HepG2 (cell line): Measurements from ENCODE around the gene MLLT10. TPM values are rescaled to one million over a fixed set of nuclear protein-coding genes. Genes with fewer than 3 reads are reported as not detected.

Experiments
- CBFB ChIP-seq: sonication (generic); formaldehyde crosslinking; IDR thresholded peaks from 2 replicates; pipeline ENCODE4 v1.4.0; 2020; ENCODE audit warnings: missing genetic modification reagents
- CREM ChIP-seq, 2 experiments: sonication (generic) in 1 of 2; formaldehyde crosslinking in 1 of 2; IDR thresholded peaks; 2 replicates each; pipeline versions ENCODE4 v1.4.0 to v1.6.1; 2016 to 2020; ENCODE audit warnings: antibody characterized with exemption in 1 of 2, mild to moderate bottlenecking in 1 of 2, missing genetic modification reagents in 1 of 2
- GRHL1 ChIP-seq: sonication (generic); formaldehyde crosslinking; conservative IDR thresholded peaks from 2 replicates; pipeline ENCODE4 v1.8.0; 2022; ENCODE audit warnings: missing genetic modification reagents
- HDAC1 ChIP-seq: sonication (generic); formaldehyde crosslinking; IDR thresholded peaks from 2 replicates; pipeline ENCODE4 v1.5.1; 2020; ENCODE audit warnings: mild to moderate bottlenecking, missing genetic modification reagents
- JUND ChIP-seq: sonication (generic); formaldehyde crosslinking; IDR thresholded peaks from 2 replicates; pipeline ENCODE4 v1.8.0; 2022; ENCODE audit warnings: mild to moderate bottlenecking, missing genetic modification reagents
- MTA1 ChIP-seq: sonication (generic); formaldehyde crosslinking; IDR thresholded peaks from 2 replicates; pipeline ENCODE4 v1.4.0; 2020; ENCODE audit warnings: missing genetic modification reagents, mild to moderate bottlenecking, borderline replicate concordance
- NFKB2 ChIP-seq: sonication (generic); formaldehyde crosslinking; IDR thresholded peaks from 2 replicates; pipeline ENCODE4 v1.4.0; 2020; ENCODE audit warnings: missing genetic modification reagents, borderline replicate concordance
- TBP ChIP-seq: sonication (generic); formaldehyde crosslinking; IDR thresholded peaks from 2 replicates; pipeline ENCODE4 v1.5.0; 2020; ENCODE audit warnings: missing genetic modification reagents
- ZBTB33 ChIP-seq: sonication (generic); formaldehyde crosslinking; IDR thresholded peaks from 2 replicates; pipeline ENCODE4 v1.4.0; 2020; ENCODE audit warnings: missing genetic modification reagents
- ZBTB38 ChIP-seq: sonication (generic); formaldehyde crosslinking; IDR thresholded peaks from 2 replicates; pipeline ENCODE4 v1.5.1; 2020; ENCODE audit warnings: mild to moderate bottlenecking, missing genetic modification reagents
- ZKSCAN5 ChIP-seq: sonication (generic); formaldehyde crosslinking; IDR thresholded peaks from 2 replicates; pipeline ENCODE4 v1.5.1; 2020; ENCODE audit warnings: mild to moderate bottlenecking, missing genetic modification reagents
- ZNF510 ChIP-seq: sonication (generic); formaldehyde crosslinking; IDR thresholded peaks from 2 replicates; pipeline ENCODE4 v1.4.0; 2020; ENCODE audit warnings: low read depth, mild to moderate bottlenecking, missing genetic modification reagents
- ZNF629 ChIP-seq: sonication (generic); formaldehyde crosslinking; conservative IDR thresholded peaks from 2 replicates; pipeline ENCODE4 v1.5.0; 2020; ENCODE audit warnings: missing genetic modification reagents
- ZNF687 ChIP-seq: sonication (generic); formaldehyde crosslinking; IDR thresholded peaks from 2 replicates; pipeline ENCODE4 v1.5.1; 2020; ENCODE audit warnings: mild to moderate bottlenecking, missing genetic modification reagents, moderate library complexity
- polyA plus RNA-seq, 8 experiments: library from polyadenylated mRNA; depleted of rRNA in 3 of 8; stranded (reverse) in 7 of 8; unstranded in 1 of 8; fragments of >200 nt; fragmentation: Illumina TruSeq in 4 of 8; extraction: Trizol in 4 of 8; gene quantifications; 2 replicates each; pipeline versions ENCODE4 v1.2.1 to v1.2.3, GENCODE V29; 2011 to 2016; ENCODE audit warnings: low read depth in 4 of 8, missing spikeins in 1 of 8, mixed read lengths in 1 of 8; ENCODE audit not compliant: insufficient read depth in 1 of 8
- total RNA-seq, 5 experiments: library from RNA; depleted of rRNA; stranded (reverse); fragments of >200 nt; fragmentation: Illumina TruSeq; extraction: Trizol; gene quantifications; 2 replicates each; pipeline ENCODE4 v1.2.3, GENCODE V29; 2016; ENCODE audit warnings: low read depth in 1 of 5
- TF ChIP-seq, protein P1 (sequence below): sonication (generic); formaldehyde crosslinking; IDR thresholded peaks from 2 replicates; pipeline ENCODE4 v1.4.0; 2020; ENCODE audit warnings: mild to moderate bottlenecking, low read depth, missing genetic modification reagents
- TF ChIP-seq, protein P2 (sequence below): IDR thresholded peaks from 2 replicates; pipeline ENCODE4 v1.6.1; 2016; ENCODE audit warnings: low read depth, control low read depth

MLLT10 gene
- total and polyA plus RNA-seq, 2 of the 13 experiments (the other 11 are each of a cell fraction or from before 2014, with no cell fraction given): 51.3 to 84.1 TPM

DNA sequence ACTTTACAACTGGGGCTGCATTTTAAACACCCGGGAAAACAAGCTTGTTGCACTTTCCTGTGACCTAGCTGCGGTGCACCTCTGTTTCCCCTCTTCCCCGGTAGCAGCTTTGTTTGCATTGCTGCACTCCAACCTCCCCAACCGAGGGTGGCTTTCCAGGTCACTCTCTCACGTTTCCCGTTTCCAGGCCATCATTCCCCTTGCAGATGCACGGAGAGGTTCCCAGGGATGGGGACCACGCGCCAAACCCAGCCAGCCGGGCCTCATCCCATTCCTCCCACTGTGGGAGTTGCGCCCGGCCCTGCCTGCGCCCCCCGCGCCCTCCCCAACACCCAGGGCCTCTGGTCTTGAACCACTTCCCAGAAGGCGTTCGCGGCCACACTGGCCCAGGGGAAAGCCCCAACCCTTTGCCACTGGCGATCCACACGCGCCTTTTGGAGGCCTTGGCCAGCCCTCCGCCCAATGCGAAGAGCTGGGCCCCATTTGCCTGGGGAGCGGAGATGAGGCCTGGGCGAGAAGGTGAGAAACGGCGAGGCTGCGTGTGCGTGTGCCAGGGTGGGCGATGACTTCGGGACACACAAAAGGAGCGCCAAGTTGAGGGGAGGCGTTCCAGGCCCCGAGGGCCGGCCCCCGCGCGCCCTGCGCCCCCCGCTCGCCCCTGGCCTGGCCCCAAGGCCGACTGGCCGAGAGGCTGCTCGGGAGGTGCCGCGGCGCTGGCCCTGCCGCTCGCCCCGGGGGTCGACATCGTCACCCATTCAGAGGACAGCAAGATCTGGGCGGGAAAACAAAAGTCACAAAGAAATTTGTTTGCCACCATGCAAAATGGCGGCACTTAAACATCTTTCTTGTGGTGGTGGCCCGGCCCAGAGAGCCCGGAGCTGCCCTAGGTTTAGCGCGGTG lies 24.4 kb upstream of the MLLT10 start (continued):
- TF ChIP-seq ZKSCAN5 (no peak), ZBTB38 (peak; percentile 65), TBP (CRISPR knock-in tag) (no peak), JUND (CRISPR knock-in tag) (no peak), ZNF629 (CRISPR knock-in tag) (no peak), HDAC1 (peak; percentile 19; the same call in 1 of the 2 replicates), NFKB2 (peak; percentile 26; the same call in 1 of the 2 replicates), MTA1 (peak; percentile 56; the same call in 1 of the 2 replicates), ZNF510 (CRISPR knock-in tag) (no peak), CBFB (CRISPR knock-in tag) (no peak), CREM (IDR thresholded peaks at IDR 0.05) (no peak), CREM (CRISPR knock-in tag; IDR thresholded peaks at IDR 0.05) (0 out of 2 replicates have a peak, but pooled peaks have one; percentile 28), ZNF687 (CRISPR knock-in tag) (peak; percentile 51), ZBTB33 (CRISPR knock-in tag) (peak; percentile 78), GRHL1 (CRISPR knock-in tag) (no peak)
- TF ChIP-seq, protein P1, sequence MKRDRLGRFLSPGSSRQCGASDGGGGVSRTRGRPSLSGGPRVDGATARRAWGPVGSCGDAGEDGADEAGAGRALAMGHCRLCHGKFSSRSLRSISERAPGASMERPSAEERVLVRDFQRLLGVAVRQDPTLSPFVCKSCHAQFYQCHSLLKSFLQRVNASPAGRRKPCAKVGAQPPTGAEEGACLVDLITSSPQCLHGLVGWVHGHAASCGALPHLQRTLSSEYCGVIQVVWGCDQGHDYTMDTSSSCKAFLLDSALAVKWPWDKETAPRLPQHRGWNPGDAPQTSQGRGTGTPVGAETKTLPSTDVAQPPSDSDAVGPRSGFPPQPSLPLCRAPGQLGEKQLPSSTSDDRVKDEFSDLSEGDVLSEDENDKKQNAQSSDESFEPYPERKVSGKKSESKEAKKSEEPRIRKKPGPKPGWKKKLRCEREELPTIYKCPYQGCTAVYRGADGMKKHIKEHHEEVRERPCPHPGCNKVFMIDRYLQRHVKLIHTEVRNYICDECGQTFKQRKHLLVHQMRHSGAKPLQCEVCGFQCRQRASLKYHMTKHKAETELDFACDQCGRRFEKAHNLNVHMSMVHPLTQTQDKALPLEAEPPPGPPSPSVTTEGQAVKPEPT (CRISPR knock-in tag): 0 out of 2 replicates have a peak, but pooled peaks have one; percentile 20
- TF ChIP-seq, protein P2, sequence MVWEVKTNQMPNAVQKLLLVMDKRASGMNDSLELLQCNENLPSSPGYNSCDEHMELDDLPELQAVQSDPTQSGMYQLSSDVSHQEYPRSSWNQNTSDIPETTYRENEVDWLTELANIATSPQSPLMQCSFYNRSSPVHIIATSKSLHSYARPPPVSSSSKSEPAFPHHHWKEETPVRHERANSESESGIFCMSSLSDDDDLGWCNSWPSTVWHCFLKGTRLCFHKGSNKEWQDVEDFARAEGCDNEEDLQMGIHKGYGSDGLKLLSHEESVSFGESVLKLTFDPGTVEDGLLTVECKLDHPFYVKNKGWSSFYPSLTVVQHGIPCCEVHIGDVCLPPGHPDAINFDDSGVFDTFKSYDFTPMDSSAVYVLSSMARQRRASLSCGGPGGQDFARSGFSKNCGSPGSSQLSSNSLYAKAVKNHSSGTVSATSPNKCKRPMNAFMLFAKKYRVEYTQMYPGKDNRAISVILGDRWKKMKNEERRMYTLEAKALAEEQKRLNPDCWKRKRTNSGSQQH (CRISPR knock-in tag): no peak
